GM12891 (cell line): ENCODE results near the gene GNAT1.

Experiments
- DNase-seq: peaks from one replicate; pipeline ENCODE4 v3.0.0; 2011; ENCODE audit warnings: low spot score; ENCODE audit not compliant: insufficient read length
- FAIRE-seq: peaks from 2 replicates; lab custom pipeline; 2011; peaks lifted over from hg19 to GRCh38; lab: Jason Lieb, UNC
- PAX5 ChIP-seq: IDR thresholded peaks from 2 replicates; pipeline ENCODE4 v1.6.1; 2011; ENCODE audit warnings: low read length, moderate library complexity, mild to moderate bottlenecking; ENCODE audit not compliant: insufficient read depth, severe bottlenecking
- POLR2A ChIP-seq: IDR thresholded peaks from 2 replicates; pipeline ENCODE4 v1.6.1; 2011; ENCODE audit warnings: low read depth, low read length, control low read depth
- POLR2AphosphoS5 ChIP-seq: IDR thresholded peaks from 2 replicates; pipeline ENCODE4 v1.6.1; 2011; ENCODE audit warnings: low read depth, low read length, control low read depth
- POU2F2 ChIP-seq: IDR thresholded peaks from 2 replicates; pipeline ENCODE4 v1.6.1; 2011; ENCODE audit warnings: low read depth, mild to moderate bottlenecking, control low read depth, low read length, moderate library complexity
- SPI1 ChIP-seq: IDR thresholded peaks from 2 replicates; pipeline ENCODE4 v1.6.1; 2011; ENCODE audit warnings: low read depth, low read length, control low read depth
- TAF1 ChIP-seq: IDR thresholded peaks from 2 replicates; pipeline ENCODE4 v1.6.1; 2011; ENCODE audit warnings: low read depth, low read length, control low read depth

GNAT1 gene

DNA sequence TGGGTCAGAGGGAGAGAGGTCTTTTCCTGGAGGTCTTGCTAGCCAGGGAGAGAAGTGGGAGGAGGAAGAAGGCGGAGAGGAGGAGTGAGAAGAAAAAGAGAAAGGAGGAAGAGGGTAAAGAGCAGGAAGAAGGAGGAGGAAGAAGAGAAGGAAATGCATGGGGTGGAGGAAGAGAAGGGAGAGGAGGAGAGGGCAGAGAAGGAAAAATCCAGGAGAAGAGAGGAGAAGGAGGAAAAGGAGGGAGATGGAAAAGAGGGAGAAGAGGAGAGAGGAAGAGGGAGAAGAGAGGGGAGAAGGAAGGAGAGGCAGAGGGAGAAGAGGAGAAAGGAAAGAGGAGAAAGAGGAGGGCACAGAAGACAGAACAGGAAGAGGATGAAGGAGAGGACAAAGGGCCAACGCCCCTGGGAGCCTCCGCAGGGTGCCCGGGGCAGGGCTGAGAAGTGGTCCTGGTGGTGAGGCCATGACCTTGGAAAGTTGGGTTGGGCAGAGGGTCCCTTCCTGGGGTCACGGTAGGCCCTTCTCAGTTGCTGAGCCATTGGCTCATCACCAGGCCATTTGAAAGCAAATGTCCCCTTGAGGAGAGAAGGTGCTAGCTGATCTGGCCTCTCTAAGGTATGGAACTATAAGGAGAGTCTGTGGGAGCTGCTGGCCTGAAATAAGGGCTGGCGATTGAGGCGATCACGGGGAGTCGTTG, 37.5 kb upstream of the GNAT1 start:
- DNase-seq: no peak
- no peak for FAIRE-seq
- TF ChIP-seq PAX5 (no peak), POLR2AphosphoS5 (no peak), POLR2A (no peak), POU2F2 (no peak), TAF1 (no peak), SPI1 (no peak)

DNA sequence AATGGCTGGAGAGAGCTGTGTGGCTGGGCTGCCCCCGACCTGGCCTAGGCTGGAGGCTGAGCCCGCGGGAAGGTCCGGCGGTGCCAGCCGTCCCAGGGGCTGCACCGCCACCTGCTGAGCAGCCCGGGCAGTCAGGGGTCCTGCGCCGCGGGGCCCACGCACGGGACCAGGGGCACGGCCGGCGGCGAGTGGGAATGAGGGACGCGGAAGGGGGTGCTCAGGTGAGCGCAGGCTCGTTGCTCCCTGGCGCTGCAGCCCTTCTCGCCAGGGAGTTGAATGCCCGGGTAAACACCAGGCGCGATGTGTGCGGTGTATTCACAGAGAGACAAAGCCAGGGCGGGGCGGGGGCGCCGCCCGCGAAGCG, 37.0 kb upstream of the GNAT1 start:
- TF ChIP-seq PAX5 (no peak), POLR2A (no peak), SPI1 (no peak), TAF1 (no peak), POLR2AphosphoS5 (no peak), POU2F2 (no peak)
- peak; percentile 40 for FAIRE-seq
- no peak for DNase-seq

DNA sequence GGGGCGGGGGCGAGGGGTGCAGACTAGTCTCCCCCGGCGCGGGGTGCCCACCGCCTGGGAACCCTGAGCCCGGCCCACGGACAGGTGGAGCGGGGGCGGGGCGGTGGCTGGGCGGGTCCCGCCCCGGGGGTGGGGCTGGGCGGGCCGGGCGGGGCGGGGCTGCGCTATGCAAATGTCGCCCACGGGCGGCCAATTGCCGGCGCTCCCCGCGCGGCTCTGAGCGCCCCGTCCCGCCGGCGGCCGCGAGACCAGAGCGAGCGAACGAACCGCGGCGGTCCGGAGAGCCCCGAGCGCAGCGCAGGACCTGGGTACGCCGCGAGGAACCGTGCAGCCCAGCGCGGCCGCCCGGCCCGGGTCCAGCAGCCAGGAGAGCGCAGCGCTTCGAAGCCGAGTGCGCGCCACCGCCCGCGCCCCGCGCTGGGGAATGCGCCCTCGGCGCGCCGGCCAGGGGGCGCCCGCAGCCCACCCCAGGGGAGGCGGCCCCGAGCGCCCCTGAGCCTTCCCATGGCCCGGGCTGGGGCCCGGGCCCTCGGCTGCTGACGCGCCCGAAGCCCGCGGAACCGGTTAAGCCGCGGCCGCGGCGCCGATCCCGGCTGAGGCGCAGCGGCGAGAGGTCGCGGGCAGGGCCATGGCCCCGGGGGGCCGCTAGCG, 36.4 kb upstream of the GNAT1 start, which contains the start of gene SEMA3F:
SEMA3F (plus strand) TSS at position 485 of the 651 bp plus-strand sequence. CDS start 4,299 bp downstream, outside the sequence.
- peak; percentile 98 for DNase-seq
- TF ChIP-seq POLR2AphosphoS5 (no peak), PAX5 (no peak), POU2F2 (0 out of 2 replicates have a peak, but pooled peaks have one; percentile 18), POLR2A (no peak)
- FAIRE-seq: peak; percentile 70

DNA sequence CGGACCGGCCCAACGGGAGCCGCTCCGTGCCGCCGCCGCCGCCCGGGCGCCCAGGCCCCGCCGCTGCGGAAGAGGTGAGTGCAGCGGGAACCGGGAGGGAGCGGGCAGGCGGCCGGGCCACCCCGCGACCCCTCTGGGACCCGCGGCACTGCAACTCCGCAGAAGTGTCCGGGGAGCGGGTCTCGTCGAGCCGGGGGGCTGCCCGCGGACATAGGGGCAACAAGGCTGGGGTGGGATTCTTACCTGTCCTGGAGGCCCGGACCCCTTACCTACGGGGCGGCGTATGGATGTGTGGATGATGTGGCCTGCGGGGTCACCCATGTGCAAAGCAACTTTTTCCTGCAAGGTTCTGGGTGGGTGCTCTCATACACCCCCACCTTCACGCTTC, 35.9 kb upstream of the GNAT1 start:
- TF ChIP-seq SPI1: no peak
- TF ChIP-seq POU2F2: no peak
- TF ChIP-seq POLR2A: no peak
- TF ChIP-seq PAX5: no peak
- no peak for TF ChIP-seq POLR2AphosphoS5
- no peak for TF ChIP-seq TAF1
- DNase-seq (no peak), FAIRE-seq (no peak)

DNA sequence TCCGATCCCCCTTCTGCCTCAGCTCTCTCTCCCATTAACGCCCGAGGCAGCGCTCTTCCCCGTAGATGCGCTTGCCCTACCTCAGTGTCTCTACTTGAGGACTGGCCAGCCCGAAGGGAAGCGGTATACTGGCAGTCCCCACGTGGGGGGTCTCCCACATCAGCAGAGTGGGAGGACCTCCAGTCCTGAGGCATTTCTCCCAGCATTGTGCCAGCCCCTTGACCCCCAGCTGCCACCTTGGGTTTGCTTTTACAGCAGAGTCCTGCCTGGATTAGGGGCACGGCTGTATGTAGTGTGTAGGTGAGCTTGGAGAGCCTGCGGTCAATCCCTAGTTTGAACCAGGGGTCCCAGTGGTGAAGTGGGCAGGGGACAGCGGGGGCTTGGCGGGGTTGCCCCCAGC, 35.5 kb upstream of the GNAT1 start:
- FAIRE-seq: no peak

DNA sequence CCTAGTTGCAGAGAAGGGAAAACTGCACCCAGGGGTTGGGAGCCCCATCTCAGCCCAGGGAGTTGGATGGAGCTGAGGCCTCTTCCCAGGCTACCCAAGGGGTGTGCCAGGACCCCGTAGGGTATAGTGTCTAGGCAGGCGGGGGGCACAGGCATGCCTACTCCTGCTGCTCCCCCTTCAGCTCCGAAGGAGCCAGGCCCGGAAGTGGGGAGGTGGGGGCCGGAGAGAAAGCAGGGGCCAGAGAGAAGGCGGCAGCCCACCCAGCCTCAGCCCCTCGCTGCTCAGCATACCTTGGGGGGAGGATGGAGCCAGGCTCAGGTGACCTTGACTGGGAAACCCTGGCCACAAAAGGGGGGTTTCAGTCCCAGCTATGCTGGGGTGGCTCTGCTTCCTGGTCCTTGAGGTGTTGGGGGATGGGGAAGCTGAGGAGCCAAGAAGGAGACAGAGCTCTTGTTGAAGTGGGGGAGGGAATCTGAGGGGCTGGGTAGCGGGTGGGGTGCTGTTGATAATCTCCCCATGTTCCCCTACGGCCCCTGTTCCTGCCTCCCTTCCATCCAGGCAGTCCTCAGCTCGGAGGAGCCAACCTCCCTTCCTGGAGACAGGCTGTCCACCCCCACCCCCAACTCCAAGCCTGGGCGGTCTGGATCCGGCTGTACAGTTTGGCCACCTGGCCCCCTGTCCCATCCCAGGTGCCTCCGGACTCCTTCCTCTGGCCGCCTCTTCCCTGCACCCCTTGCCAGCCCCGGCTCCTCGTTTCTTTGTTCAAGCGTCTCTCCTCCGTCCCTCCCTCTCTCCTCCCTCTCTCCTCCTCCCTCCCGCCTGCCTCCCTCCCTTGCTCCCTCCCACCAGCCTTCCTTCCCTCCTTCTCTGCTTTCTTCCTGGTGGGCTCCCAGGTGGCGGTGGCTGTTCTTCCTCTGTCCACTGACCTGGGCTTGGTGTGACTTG, 34.6 kb upstream of the GNAT1 start:
- no peak for FAIRE-seq
- DNase-seq: no peak
- TF ChIP-seq POU2F2 (no peak), PAX5 (no peak), TAF1 (no peak), POLR2A (no peak), POLR2AphosphoS5 (no peak), SPI1 (no peak)

More for the DNA sequence above, 35.5 kb upstream of the GNAT1 start:
- no peak for TF ChIP-seq TAF1
- TF ChIP-seq PAX5: no peak
- TF ChIP-seq POLR2AphosphoS5: no peak
- no peak for TF ChIP-seq POU2F2
- TF ChIP-seq SPI1: no peak
- TF ChIP-seq POLR2A: no peak
- no peak for DNase-seq

DNA sequence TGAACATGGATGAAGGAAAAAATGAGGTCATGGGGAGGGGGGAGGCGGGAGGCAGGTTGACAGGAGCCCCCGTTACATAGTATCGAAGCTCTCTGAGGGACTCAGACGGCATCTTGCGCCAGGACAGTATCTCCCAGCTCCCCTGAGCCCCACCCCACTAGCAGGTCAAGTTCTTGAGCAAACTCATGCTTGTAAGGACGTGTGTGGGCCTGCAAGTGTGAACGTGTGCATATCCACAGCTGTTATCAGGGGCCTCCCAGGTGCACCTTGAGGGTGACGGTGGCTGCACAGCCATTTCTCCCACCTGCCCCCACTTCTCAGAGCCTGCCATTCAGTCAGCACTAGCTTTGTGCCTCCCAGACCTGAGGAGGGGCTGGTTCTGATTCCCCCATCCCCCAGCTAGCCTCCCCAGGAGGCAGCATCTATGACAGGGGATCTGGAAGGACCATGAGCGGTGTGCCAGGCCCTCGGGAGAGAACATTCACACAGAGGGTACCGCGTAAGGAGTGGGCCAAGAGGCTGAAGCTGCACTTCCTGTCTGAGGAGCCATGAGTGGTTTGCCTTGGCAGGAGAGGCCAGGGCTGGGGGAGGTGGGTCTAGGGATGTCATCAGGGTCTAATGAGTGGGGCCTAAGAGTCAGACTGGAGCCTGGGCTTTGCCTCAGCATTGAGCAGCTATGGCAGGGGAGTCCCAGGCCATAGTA, 33.4 kb upstream of the GNAT1 start:
- DNase-seq (no peak), FAIRE-seq (no peak)
- TF ChIP-seq POU2F2 (no peak), POLR2AphosphoS5 (no peak), SPI1 (no peak), PAX5 (no peak), TAF1 (no peak), POLR2A (no peak)

DNA sequence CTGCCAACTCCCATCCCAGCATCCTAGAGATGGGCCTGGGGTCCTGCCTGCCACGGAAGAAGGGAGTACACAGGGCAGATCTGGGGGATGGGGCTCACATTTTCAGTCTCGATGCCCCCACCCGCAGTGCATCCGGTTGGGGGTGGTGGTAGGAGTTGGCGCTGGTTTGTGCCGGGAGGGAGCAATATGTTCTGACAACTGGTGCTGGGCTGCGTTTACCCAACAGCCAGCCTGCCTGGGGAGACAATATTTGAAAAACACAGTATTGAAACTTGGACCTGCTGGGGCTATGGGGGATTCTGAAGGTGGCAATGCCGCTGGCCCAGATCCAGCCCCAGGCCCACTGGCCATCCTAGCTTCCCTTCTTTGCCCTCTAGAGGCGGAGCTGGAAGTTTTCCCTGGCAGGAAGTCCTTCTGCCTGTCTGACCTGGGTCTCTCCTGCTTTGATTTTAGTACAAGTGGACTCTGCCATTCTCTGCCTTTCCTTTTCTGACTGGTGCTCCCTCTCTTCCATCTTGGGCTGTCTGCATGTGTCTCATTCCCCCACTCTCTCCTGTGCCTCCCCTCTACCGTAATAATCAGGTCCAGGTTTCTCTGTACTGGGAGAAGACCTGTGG, 32.8 kb upstream of the GNAT1 start:
- FAIRE-seq: no peak

More for the DNA sequence above, 32.8 kb upstream of the GNAT1 start:
- no peak for DNase-seq
- TF ChIP-seq SPI1: no peak
- TF ChIP-seq POLR2AphosphoS5: no peak
- TF ChIP-seq TAF1: no peak
- TF ChIP-seq POU2F2: no peak
- no peak for TF ChIP-seq PAX5
- TF ChIP-seq POLR2A: no peak
